Daoy (cell line): ENCODE measurements around the gene PFKP. TPM values are rescaled to one million over a fixed set of nuclear protein-coding genes. Genes with fewer than 3 reads are reported as not detected.

Experiments used
- DNase-seq: peaks from one replicate; pipeline ENCODE4 v3.0.0-alpha.2; 2015; ENCODE audit warnings: low read depth
- total RNA-seq: library from RNA; depleted of rRNA; stranded (reverse); fragments of >200 nt; shearing (Covaris generic); gene quantifications from 2 replicates; pipeline ENCODE4 v1.2.3, GENCODE V29; 2014

Gene PFKP
- total RNA-seq, 1 experiment from 2014 or later = 183 TPM

DNA sequence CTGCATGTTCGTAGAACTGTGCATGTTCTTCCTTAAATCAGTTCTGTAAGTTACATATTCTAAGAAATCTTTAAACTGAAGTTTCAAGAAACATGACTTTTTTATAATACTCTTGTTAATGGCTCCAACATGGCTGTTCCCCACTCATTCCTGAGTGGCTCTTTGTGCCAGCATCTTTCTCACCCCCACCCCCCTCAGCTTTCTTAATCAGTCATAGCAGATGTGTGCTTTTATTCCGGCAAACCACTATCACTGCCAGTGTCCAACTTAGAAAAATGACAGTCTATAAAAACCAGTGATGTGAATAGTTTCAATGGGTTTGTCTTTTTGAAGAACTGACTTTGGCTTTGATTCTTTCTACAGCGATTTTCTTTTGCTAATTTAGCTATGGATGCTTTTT, 67.7 kb downstream of the PFKP start:
- no peak for DNase-seq

DNA sequence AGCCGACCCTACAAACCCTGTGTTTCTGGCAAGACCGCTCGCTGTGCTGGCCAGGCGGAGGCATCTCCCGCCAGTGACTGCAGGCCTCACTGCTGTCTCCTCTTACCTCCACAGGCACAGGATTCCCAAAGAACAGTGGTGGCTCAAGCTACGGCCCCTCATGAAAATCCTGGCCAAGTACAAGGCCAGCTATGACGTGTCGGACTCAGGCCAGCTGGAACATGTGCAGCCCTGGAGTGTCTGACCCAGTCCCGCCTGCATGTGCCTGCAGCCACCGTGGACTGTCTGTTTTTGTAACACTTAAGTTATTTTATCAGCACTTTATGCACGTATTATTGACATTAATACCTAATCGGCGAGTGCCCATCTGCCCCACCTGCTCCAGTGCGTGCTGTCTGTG, 69.0 kb downstream of the PFKP start:
- no peak for DNase-seq

DNA sequence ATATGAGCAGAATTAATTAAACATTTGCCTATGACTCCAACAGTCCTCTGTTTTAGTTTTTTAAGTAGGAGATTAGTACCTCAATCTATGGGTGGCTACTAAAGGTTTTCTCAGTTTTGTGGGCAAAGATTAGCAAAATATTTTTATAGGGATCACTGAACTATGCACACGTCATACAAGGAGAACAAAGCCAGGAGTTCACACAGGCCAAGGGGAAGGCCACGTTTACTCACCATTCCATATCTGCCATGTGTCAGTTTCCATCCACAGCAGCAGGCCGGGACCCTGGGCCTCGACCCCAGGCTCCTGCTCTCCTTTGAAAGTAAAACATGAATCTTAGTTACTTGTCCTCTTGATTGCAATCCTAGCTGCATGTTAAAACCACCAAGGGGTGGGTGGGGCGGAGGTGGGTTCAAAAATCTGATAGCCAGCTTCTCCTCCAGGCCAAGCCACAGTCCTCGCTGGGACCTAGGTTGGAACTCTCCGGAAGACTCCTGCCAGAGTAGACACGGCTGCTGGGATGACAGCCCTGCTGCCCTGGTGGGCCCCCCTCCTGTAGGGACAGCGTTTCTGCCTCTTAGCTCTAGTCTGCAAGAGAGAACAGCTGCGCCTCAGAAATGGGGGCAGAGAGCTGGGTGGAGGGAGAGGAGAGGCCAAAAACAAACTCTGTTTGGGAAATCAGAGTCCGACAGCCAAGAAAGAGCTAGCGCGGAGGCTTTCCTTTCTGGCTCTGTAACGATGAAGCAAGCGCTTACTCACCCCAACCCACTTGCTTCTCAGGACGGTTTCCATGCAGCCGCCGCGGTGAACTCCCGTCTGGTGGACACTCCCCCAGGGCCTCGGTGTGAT, 69.6 kb downstream of the PFKP start:
- DNase-seq = no peak

DNA sequence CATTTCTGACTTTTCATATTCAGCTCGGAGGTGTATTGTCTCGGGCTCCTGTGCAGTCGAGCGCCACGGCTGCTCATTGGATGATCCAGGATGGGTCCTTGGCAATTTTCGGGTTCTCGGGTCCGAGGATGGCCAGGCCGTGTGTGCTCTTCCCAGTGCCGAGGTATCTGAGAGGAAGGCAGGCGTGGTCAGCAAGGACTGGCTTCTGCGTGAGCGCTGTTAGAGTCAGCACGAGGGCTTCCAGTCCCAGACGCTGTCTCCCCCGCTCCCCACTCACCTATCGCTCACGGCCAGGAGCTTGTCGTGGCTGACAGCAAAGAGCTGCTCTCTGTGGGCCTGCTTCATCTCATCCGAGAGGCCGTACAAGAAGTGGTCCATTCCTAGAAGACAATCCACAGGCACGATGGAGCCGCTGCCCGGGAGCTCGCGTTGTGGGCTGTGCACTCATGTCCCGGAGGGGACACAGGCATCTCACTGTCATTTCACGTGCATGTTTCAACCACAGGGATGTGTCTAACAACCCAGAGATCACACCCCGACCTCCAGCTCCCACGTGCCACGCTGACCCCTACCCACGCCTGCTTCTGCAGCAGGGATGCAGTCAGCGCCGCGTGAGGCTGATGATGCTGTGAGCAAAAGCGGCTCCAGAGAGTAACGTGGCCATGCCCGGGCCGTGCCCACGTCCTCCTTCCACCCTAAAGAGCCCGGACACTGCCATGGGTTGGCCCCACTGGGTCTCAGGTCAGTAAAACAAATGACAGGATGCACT, 70.8 kb downstream of the PFKP start:
- DNase-seq = no peak

DNA sequence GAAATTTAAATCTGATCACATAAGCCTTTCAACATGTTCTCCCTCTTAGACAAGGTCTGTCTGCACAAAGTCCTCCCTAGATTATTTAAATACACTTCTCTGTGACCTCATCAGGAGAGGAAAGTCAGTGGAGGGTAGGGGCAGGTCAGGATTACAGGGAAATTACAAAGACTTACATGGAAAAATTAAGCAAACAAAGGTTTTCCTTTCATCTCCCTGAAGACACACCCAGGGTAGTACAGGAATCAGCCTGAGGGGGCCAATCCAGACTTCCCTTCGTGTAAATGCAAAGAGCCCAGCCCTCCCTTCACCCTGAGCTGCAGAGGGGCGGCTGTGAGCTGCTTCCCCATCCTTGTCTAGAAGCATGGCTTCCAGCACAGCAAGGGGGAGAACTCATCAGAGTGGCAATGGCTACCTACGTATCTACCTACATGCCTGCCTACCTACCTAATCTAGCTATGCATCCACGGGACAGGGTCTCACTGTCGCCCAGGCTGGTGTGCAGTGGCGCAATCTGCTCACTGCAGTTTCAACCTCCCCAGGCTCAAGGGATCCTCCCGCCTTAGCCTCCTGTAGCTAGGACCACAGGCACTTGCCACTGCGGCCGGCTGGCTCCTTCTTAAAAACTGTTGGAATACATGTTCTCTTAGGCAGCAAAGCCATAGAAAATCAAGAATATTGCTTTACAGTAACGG, 72.0 kb downstream of the PFKP start:
- no peak for DNase-seq

DNA sequence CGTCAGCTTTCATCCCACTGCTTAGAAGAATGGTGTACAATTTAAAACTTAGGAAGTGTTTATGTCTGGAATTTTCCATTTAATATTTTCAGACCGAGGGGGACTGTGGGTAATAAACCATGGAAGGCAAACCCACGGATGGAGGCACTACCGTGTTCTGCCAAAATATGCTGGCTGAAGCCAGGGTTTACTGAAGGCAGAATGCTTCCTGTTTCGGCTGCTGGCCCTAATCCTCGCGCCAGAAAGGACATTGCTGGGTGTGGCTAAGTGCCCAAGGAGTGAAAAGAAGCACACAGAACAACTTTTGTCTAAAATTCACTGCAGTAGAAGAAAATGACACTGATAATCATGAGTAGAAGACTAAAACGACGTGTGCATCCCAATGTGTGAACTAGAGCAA, 72.9 kb downstream of the PFKP start:
- DNase-seq = no peak

DNA sequence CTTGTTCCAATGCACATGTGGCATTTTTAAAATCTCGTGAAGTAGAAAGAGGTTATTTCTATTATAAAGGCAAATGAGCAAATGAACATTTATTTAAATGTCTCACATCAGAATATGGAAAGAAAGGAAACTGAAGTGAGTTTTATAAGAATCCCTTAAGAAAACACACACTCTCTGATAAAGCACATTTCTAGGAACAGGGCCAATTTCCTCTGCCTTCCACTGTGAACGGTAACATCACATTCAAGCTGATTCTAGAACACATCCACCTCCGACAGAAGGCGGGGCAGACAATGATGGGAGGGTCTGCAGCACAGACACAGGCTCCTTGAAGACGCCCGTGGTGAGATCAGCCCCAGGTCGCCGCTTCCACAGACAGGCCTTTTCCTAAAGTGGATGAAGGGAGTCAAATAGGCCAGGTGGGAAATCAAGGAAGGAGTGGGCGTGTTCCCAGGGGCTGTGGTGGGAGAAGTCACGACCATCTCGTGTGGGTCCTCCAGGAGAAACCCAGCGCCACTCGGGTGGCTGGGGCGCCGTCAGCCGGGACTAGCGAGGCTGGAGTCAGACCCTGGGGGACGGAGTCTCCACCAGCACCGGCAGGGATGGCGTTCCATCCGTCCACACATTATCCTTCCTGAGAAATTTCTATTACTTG, 74.1 kb downstream of the PFKP start:
- DNase-seq = no peak

DNA sequence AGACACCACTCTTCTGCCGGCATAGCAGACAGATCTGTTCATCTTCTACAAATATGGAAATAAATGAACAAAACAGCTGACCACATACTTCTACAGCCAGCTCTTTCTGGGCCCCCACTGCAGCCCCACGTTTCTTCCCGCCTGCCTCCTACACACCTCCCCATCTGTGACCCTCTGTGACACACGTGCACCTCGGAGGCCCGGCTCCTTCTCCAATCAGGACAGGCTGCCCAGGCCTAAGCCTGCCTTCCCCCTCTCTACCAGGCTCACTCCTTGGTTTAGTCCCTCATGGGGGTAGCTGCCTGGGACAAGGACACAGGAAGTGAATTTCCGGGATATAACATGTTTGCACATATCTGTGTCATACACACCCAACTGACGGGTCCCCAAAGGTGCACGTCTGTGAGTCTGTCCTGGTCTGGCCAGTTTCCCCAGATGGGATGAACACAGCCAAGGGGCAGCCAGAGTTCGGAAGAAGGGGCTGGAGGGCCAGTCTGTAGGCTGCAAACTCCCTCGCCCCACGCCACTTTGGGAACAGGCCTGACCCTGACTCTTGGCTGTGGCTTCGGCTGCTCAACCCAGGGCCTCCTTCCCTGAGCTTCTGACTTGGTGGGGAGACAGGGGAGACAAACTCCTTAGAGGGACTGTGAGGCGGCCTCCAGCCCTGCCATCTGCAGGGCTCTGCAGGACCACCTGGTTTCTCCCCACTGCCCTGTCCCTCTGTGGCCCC, 75.0 kb downstream of the PFKP start:
- no peak for DNase-seq

DNA sequence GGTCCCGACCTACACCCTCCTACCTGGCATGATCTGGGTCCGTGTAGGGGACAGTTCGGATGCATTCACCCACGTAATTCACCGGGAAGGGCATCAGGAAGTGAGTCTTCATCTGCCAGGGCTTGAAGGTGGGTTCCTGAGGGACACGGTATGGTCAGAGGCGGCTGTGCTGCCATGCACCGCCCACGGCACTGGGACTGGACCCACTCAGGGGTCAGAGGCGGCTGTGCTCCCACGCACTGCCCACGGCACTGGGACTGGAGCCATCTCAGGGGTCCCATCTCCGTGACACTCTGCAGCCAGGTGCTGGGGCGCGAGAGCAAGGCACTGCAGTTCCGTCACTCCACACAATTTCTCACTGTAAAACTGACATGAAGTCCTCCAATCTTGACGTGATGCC, 76.0 kb downstream of the PFKP start:
- DNase-seq = no peak

DNA sequence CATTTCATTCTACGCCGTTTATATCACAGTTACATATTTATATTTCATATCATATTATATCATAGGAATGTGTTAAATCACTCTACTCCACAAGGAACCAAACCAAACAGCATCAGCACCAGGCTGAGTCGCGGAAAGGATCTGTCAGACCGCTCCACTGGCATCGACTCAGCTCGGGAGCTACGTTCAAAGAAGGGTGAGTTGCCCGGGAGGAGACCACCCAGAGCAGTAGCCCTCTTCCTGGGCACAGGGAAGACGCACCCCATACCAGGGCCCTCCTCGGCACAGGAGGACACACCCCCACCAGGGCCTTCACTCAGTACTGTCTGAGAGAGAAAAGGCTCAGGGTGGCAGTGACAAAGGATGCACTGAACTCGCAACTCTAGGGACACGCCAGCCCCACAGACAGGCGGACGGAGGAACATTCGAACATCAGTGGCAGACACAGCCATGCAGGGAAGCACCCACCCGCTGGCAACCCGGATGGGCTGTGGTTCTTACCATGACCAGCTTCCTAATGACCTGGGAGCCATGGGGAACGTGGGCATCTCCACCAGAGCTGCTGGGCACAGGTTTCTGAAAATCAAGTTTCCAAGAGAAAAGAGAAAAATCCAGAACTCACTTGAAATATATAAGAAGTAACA, 76.6 kb downstream of the PFKP start:
- DNase-seq = no peak

DNA sequence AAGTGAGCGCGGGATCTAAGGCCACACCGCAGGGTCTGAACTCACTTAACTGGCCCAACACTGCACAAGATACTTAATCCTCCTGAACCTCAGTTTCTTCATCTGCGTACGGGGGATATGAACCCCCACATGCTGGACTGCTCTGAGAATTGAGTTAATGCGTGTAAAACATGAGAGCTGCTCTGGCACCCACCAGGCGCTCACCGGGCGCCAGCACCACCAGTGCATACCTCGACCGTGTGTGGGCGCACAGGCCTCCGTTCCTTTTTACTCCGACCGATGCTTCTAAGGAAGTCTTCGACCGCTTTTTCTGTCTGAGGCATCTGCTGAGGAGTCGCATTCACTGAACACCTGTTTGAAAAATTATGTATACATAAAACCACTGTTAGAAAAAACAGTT, 78.0 kb downstream of the PFKP start:
- no peak for DNase-seq

DNA sequence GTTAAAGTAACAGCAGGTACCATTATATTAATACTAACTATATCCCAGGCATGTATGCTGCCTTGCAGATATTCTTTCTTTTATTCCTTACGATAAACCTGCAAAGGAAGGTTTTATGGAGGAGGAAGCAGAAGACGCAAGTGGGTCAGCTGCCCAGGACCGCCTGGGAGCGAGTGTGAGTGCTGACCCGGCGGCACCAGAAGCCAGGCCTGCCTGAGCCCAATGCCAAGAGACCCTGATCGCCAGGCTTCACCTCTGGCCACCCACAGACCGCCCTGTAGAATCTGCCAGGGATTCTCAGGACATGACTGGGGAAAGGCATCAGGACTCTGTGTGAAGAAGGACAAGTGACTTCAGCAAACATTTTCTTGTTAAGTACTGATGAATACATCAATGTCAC, 78.9 kb downstream of the PFKP start:
- DNase-seq = no peak

DNA sequence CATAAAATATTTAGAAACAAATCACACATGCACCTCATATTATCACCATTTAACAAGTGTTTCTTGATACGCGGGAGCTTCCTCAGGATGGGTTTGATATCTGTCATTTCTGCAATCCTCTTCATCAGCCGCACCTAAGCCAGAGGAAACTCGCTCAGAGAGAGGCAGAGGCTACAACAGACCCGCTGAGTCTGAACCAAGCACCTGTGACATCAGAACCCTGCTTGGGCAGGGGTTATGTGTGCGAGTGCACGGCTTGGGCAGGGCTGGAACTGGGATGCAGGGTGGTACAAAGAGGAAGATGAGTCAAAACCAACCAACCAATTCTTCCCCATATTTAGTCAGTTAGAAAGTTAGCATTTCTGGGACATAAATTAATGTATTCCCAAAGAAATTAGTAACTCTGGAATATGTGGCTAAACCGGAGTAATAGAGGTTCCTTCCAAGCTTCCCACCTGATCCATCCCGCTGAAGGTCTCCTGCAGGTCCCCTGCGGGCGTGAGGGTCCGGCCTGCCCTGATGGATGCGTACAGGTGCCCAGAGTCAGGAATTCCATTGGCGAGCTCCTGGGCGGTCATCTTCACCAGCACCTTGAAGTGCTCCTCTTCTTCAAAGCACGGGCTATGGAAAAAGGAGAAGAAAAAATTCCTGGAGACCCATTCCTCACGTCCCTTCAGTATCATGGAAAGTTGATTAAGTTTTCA, 79.9 kb downstream of the PFKP start:
- DNase-seq = no peak

DNA sequence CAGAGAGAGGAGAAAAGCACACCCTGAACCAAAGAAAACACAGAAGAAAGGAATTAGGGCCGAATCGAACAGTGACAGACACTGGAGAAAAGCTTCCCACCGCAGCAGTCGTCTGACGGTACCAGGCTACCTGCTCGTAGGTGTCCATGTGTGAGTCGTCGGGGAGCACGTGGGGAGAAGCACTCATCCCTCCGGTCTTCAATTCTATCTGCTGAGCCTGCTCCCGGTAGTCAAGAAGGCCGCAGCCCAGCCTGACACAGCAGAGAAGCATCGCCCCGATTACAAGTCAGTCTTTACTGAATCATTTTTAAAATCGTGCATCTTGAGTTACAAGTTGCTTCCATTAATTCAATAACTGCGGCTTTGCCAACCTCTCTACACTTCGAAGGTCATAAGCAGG, 80.7 kb downstream of the PFKP start:
- DNase-seq = no peak

DNA sequence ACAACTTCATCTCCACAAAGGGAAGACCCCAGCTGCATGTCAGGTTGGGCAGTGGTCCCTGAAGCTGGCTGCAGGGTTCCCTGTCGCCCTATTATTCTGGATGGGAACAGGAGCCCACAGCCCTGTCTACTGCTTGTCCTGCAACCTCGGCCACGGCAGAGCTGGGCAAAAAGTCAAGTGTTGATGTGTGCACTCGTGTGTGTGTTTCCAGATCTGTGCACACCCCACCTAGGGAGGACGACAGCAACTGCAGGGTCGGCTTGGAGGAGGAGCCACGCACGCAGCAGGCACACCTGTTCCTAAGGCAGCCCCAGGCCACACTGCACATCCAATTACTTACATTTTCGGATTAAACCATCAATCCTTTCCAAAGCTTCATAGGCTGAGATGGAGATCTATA, 81.6 kb downstream of the PFKP start:
- DNase-seq = no peak

DNA sequence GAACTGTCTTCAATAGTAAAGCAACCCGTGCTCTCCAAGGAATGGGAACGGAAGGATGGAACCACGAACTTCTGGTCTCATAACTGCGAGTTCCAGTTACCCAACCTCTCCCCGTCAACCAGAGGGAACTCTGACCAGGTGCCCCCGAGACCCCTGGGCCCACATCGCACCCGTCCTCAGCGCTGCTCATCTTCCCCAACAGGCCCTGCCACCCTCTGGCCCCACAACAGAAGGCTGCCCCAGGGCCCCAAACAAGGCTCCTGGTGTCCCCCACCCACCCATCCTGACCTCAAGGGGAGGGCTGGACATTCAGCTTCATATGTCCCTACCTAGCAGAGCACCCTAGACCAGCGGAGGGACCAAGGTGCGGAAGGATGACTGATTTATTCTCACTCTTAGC, 82.6 kb downstream of the PFKP start:
- DNase-seq = no peak

DNA sequence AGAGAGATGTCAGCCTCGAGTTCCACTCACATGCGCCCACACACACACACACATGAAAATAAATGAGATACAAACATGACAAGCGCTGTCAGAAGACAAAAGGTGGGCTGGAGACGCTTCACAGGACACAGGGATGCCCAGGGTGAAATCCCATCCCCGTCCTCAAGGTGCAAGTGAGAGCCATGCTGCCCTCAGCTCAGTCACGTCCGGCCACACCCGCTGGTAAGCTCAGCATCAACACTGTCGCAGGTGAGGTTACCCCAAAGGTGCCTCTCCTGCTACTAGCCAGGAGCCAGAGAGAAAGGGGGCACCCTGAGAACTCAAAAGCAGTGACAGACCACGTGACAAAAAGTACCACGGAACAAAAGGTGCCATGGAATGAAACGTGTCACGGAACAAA, 83.0 kb downstream of the PFKP start:
- no peak for DNase-seq

DNA sequence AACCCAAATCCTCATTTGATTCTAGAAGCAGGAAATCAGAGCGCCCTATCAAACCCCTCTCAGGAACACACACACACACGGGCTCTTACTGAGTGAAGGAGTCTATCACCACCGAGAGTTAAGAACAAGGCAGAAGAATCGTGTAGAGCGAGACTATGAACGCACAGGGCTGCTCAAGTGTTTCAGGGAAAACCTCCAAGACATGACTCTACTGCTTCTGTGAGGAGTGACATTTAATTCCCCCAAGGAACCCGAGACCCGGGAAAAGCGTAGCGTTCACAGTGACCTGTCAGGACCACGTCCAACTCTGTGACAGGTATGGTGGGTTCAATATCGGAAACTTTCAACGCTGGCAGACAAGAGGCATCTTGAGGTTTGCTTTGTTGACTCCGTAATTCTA, 83.6 kb downstream of the PFKP start:
- DNase-seq = no peak

DNA sequence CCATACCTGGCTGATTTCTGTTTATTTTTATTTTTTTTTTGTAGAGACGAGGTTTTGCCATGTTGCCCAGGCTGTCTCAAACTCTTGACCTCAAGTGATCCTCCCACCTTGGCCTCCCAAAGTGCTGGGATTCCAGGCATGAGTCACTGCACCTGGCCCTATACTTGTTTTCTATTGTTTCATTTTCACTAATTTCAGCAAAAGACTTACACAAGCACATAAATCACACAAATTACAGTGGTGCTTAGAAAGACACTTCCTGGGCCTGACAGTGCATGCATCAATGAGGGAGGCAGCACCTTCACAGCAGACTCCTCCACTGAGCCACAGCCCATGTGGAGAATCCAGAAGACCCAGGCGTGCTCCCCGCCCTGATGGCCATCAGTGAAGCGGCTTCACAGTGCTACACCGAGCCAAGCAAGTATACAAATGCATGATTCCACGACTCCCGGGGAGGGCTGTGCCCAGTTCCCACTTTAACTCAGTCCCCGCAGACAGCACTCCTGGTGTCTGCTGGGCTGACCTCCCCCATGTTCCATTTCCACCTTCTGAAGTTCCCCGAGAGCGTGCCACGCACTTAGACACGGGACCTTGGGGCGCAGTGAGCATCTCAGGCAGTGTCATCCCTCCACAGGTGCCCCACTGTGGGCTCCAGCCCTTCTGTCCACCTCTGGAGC, 84.7 kb downstream of the PFKP start:
- no peak for DNase-seq

DNA sequence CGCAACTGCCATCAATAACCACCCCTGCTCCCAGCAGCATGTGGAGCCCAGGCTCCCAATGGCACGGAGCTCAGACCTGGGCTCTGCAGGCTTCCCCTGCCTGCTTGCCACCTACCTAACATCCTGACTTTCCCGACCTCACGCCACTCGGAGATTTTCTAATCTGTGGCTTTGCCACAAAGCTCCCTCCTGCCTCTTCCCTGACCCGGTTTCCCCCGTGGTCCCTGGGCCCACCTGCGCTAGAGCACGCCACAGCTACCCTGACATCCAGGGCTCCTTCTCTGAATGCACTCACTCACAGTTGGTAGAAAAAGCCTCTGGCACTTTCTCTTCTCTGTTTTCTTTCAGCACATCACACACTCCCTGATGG, 85.2 kb downstream of the PFKP start:
- DNase-seq = no peak
